Osteocyte (in vitro differentiated cells): Measurements from ENCODE around the gene MIA. TPM values are rescaled to one million over a fixed set of nuclear protein-coding genes. Genes with fewer than 3 reads are reported as not detected.

Source experiments
- DNase-seq: peaks from one replicate; pipeline ENCODE4 v3.0.0; 2021; ENCODE audit warnings: mixed read lengths; ENCODE audit not compliant: unreplicated experiment; ENCODE audit errors: extremely low spot score
- H3K27ac Mint-ChIP-seq: one replicate; pipeline ENCODE4 v1.8.0; 2021; ENCODE audit warnings: mild to moderate bottlenecking, mixed read lengths; ENCODE audit not compliant: unreplicated experiment
- H3K27me3 Mint-ChIP-seq: one replicate; pipeline ENCODE4 v1.8.0; 2021; ENCODE audit warnings: mixed read lengths; ENCODE audit not compliant: unreplicated experiment
- H3K36me3 Mint-ChIP-seq: one replicate; pipeline ENCODE4 v1.8.0; 2021; ENCODE audit warnings: mixed read lengths; ENCODE audit not compliant: unreplicated experiment
- H3K4me1 Mint-ChIP-seq: one replicate; pipeline ENCODE4 v1.8.0; 2021; ENCODE audit warnings: mixed read lengths; ENCODE audit not compliant: unreplicated experiment
- H3K4me3 Mint-ChIP-seq: one replicate; pipeline ENCODE4 v1.8.0; 2021; ENCODE audit warnings: mild to moderate bottlenecking, moderate library complexity, mixed read lengths; ENCODE audit not compliant: unreplicated experiment
- H3K9me3 Mint-ChIP-seq: one replicate; pipeline ENCODE4 v1.8.0; 2021; ENCODE audit warnings: mixed read lengths; ENCODE audit not compliant: unreplicated experiment
- CTCF ChIP-seq: fragments of 200-600 bp; sonication (generic); IDR thresholded peaks from 2 replicates; pipeline ENCODE4 v1.5.0; 2021; ENCODE audit warnings: antibody characterized with exemption, mild to moderate bottlenecking, moderate library complexity
- total RNA-seq: library from RNA; stranded (reverse); gene quantifications from 2 replicates; pipeline ENCODE4 v1.2.1, GENCODE V29; 2021

MIA gene
- total RNA-seq, 1 donor from 2014 or later: not detected

- no peak for TF ChIP-seq CTCF
- no peaks in the 10 kb centered on the region for H3K27me3 Mint-ChIP-seq
- DNase-seq: no peak
- H3K4me1 Mint-ChIP-seq: peaks cover 82% of the 10 kb centered on the region
- peak overlapping the region; percentile 81 for H3K27ac Mint-ChIP-seq
- H3K9me3 Mint-ChIP-seq: no peaks in the 10 kb centered on the region
- H3K4me3 Mint-ChIP-seq: peak overlapping the region; percentile 70
- H3K36me3 Mint-ChIP-seq: peaks cover 15% of the 10 kb centered on the region
Measured at GRCh38 chr19:40802300-40803169, 27.2 kb downstream of the MIA start.

- Mint-ChIP-seq H3K4me3 (no peak overlapping the region), H3K9me3 (no peaks in the 10 kb centered on the region), H3K27ac (peak overlapping the region; percentile 81), H3K4me1 (peaks cover 77% of the 10 kb centered on the region), H3K27me3 (no peaks in the 10 kb centered on the region), H3K36me3 (peaks cover 20% of the 10 kb centered on the region)
- no peak for DNase-seq
- no peak for TF ChIP-seq CTCF
Measured at GRCh38 chr19:40803170-40803856, 28.0 kb downstream of the MIA start.

- H3K9me3 Mint-ChIP-seq: no peaks in the 10 kb centered on the region
- peak overlapping the region; percentile 92 for H3K27ac Mint-ChIP-seq
- H3K4me3 Mint-ChIP-seq: no peak overlapping the region
- H3K4me1 Mint-ChIP-seq: peaks cover 74% of the 10 kb centered on the region
- H3K36me3 Mint-ChIP-seq: peaks cover 21% of the 10 kb centered on the region
- H3K27me3 Mint-ChIP-seq: no peaks in the 10 kb centered on the region
- DNase-seq: no peak
- TF ChIP-seq CTCF: no peak
Measured at GRCh38 chr19:40803857-40804782, 28.8 kb downstream of the MIA start.

GRCh38 chr19:40804783-40805242 is 29.5 kb downstream of the MIA start:
- Mint-ChIP-seq H3K4me3 (no peak overlapping the region), H3K36me3 (peaks cover 21% of the 10 kb centered on the region), H3K9me3 (no peaks in the 10 kb centered on the region), H3K27ac (peak overlapping the region; percentile 92), H3K27me3 (no peaks in the 10 kb centered on the region), H3K4me1 (peaks cover 76% of the 10 kb centered on the region)
- no peak for DNase-seq
- peak; percentile 14 for TF ChIP-seq CTCF
